IMR-90 (cell line): ENCODE data around the gene TTLL4.

Experiments used
- CEBPB ChIP-seq: IDR thresholded peaks from 2 replicates; pipeline ENCODE4 v1.6.1; 2012; ENCODE audit warnings: low read depth, low read length, improper control_type of control experiment
- POLR2A ChIP-seq: IDR thresholded peaks from 2 replicates; pipeline ENCODE4 v1.6.1; 2012; ENCODE audit warnings: mild to moderate bottlenecking, low read depth, low read length
- TF ChIP-seq, protein P1 (sequence below): conservative IDR thresholded peaks from 2 replicates; pipeline ENCODE4 v1.5.1; 2012; ENCODE audit warnings: mild to moderate bottlenecking, low read depth, low read length, improper control_type of control experiment

DNA sequence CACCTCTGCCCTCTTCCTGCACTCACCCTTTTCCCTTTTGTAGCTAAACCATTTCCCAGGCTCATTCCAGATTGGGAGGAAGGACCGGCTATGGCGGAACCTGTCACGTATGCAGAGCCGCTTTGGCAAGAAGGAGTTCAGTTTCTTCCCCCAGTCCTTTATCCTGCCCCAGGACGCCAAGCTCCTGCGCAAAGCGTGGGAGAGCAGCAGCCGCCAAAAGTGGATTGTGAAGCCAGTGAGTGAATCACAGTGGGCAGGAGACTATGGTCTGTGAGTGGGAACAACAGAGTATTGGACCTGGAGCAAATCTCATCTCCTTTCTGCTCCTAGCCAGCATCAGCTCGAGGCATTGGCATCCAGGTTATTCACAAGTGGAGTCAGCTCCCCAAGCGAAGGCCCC lies 36.3 kb downstream of the TTLL4 start:
- TF ChIP-seq, protein P1, sequence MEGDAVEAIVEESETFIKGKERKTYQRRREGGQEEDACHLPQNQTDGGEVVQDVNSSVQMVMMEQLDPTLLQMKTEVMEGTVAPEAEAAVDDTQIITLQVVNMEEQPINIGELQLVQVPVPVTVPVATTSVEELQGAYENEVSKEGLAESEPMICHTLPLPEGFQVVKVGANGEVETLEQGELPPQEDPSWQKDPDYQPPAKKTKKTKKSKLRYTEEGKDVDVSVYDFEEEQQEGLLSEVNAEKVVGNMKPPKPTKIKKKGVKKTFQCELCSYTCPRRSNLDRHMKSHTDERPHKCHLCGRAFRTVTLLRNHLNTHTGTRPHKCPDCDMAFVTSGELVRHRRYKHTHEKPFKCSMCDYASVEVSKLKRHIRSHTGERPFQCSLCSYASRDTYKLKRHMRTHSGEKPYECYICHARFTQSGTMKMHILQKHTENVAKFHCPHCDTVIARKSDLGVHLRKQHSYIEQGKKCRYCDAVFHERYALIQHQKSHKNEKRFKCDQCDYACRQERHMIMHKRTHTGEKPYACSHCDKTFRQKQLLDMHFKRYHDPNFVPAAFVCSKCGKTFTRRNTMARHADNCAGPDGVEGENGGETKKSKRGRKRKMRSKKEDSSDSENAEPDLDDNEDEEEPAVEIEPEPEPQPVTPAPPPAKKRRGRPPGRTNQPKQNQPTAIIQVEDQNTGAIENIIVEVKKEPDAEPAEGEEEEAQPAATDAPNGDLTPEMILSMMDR, result no peak
- TF ChIP-seq CEBPB, result no peak
- TF ChIP-seq POLR2A, result no peak
